HG03060 (cell line): ENCODE results near the gene DNM1.

ENCODE experiments used
- ATAC-seq: cut with Tn5 transposase; IDR thresholded peaks from one replicate; pipeline ENCODE4 v1.9.1; 2021; ENCODE audit warnings: low read depth, moderate number of reproducible peaks; ENCODE audit not compliant: unreplicated experiment

The DNM1 gene

GRCh38 chr9:128249558-128249907 lies 46.4 kb downstream of the DNM1 start:
- ATAC-seq = no peak

GRCh38 chr9:128249908-128250838 lies 47.0 kb downstream of the DNM1 start:
- no peak for ATAC-seq

DNA sequence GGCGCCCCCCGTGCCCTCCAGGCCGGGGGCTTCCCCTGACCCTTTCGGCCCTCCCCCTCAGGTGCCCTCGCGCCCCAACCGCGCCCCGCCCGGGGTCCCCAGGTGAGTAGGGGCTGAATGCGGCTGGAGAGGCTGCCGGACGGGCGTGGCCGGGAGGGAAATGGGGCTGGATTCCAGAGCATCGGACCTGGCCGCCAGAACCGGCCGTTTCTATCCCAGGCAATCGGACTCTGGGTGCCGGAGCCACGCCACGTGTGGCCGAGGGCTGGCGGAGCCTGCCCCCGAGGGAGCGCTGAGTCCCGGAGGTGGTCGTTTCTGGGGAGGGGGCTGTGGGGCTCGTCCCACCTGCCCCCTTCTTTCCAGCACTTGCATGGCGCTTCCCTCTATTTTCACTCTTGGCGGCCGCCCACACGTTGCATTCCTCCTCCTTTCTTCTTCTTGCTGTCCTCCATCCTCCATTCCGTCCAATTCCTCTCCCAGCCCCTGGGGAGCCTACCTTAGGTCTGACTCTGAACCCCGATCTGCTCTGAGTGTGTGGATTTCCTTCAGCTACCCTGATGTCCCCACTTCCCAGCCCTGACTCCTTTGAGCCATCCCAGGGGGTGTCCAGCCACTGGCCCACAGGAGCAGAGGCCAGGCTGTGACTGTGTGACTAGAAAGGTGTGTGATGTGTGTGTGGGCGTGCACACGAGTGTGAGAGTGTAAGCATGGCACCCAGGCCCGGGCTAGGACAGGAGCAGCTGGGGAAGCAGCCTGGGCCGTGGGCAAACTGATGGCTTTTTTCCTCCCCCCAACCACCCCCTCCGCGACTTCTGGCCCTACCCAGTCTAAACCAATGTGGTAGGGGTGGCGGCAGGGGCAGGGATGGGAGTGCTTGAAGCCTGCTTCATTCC lies 47.9 kb downstream of the DNM1 start:
- ATAC-seq = no peak

DNA sequence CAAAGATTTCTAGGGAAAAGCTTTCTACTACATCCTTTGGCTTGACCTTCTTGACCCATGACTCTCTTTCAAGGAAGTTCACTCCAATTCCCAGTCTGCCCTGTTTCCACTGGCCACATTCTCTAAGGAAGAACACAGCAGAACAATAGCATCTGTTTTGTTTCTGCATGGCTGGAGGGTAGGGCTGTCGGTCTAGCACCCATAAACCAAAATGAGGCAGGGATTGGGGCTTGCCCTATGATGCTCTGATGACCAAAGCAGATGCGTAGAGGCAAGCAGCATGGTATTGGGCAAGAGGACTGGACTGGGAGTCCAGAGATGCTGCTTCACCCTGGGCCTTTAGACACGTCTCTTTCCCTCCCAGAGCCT lies 48.5 kb downstream of the DNM1 start:
- no peak for ATAC-seq

GRCh38 chr9:128252317-128253139 lies 49.3 kb downstream of the DNM1 start:
- ATAC-seq = no peak

GRCh38 chr9:128253140-128253990 lies 50.2 kb downstream of the DNM1 start:
- no peak for ATAC-seq

DNA sequence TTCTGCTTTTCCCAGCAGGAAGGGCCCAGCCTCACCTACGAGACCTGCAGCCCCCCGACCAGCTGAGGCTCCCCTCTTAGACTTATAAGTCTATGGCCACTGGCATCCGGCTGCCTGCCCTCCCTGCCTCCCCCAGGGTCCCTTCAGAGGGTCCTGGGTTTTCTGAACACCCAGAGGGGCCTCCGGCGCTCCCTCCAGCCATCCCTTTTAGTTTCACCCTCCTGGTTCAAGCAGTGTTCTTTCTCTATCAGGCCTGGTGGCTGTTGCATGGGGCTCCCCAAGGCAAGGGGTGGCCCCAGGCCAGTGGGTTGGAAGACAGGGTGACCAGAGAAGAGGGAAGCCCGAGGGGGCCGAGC lies 50.8 kb downstream of the DNM1 start:
- no peak for ATAC-seq

- ATAC-seq = no peak
These were observed 51.2 kb downstream of the DNM1 start for GRCh38 chr9:128254362-128254761.

DNA sequence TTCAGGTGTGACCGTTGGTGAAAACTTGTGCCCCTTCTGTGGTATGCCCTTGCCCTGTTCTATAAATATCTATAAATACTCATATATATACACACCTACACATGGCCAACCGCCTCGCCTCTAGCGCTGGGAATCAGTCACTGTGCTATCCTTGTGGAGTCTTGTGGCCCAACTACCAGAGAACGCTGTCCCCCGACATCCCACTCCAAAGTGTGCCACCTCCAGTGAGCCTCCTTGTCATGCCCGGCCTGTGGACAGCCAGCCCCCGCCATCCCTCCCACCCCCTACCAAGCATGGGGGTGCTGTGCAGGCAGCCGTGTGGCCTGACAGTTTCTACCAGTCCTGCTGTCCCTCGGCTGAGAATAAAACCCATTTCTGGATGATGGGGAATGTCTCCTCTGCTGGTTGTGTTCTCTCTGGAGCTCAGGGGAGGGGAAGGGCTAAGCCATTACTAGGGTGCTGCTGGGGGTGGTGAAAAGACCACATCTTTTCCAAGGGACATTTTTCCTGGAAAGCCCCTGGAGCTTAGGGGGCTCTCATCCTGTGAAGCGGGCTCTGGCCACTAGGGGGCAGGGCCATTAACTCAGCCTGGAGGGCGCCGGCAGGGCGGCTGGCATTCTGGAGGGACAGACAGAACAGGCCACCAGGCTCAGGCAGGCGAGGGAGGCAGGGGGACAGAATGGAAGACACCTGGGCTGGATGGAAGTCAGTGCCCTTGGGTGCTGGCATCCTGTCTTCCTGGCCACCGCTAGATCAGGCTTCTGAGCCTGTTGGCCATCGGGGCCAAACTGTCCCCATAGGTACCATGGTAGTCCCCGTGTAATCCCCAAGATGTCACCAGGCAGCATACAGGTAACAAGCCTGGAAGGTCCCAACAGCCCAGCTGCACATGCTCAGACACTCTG lies 51.9 kb downstream of the DNM1 start:
- ATAC-seq = no peak

GRCh38 chr9:128257086-128257825 lies 54.1 kb downstream of the DNM1 start:
- ATAC-seq = no peak

DNA sequence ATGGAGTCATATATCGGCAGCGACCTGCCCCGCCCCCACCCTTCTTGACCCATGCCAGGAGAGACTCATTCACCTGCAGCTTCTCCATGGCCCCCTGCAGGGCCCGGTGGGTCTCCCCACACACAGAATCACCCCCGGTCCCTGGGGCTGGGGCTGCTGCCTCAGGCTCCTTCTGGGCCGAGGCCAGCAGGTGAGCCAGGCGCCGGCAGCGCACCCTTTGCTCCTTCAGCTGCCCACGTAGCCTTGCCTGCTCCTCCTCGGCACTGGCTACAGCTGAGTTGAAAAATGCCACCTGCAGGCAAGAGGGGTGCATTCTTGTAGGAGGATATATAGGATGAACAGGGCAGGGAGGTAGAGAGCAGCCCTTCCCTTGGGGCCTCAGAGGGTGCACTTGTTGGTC lies 54.7 kb downstream of the DNM1 start:
- no peak for ATAC-seq

DNA sequence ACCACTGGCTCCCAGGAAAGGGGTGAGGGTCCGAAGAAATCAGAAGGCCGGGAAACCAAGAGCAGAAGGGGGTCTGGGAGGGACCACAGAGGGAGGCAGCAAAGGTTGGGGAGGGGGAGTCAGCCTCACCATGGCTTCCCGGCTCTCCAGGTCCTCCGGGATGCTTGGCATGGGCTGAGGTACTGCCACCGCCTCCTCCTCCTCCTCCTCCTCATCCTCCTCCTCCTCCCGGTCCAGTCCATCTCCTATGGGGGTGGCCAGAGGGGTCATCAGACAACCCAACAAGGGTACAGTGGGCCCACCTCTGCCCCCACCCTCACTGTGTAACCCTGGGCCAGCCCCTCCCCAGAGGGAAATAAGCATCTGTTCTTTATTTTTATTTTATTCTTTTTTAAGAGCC lies 55.1 kb downstream of the DNM1 start:
- no peak for ATAC-seq

DNA sequence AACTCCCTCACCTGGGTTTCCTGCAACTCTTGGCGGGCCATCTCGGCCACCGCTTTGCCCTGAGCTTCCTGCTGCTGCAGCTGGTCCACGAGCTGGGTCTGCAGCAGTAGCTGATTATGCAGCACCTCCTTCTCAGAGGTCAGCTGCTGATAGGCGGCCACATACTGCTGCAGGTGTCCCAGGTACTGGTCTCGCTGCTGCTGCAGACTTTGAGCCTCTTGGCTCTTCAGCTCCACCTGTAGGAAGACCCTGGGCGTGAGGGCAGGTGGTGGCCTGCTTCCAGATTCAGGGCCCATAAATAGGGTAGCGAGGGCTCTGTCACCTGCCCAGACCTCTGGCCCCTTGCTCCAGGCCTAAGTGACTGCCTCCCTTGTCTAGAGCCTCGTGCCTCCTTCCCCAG lies 56.0 kb downstream of the DNM1 start:
- no peak for ATAC-seq

GRCh38 chr9:128260340-128260739 lies 57.2 kb downstream of the DNM1 start:
- ATAC-seq = no peak

DNA sequence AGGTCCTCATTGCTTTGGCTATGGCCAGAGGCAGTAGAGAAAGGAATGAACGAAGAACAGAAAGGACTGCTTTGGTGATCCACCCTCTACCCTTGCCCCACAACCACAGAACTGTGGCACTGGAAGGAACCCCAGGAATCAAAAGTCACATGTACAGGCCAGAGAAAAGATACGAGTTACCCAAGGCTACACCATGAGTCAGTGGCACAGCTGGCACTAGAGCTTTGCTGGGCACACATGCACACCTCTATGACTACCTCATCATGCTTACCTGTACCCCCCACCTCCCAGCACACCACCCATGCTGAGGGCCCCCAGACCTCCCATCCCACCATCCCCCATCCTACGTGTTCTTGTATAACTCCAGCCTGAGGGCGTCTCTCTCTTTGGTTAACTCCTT lies 59.5 kb downstream of the DNM1 start:
- ATAC-seq = no peak

DNA sequence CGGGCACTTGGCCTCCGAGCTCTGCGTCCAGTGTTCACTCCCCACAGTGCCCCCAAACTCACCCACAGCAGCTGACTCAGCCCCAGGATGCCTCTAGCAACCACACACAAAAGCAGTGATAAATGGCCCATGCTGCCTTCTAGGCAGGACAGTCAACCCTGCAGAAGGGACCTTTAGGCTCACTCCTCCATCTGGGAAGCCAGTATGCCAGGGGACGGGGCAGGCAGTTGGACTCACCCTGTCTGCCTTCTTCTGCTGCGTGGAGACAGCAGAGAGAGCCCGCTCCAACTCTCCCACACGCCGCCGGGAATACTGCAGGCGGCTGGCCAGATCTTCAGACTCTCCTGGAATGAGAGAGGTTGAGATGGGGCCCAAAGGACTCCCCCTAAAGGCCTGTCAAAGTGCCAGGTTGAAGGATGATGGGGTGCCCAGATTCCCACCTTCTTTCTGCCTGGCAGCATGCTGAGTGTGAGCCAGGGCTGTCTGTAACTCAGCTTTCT lies 62.2 kb downstream of the DNM1 start:
- ATAC-seq = no peak

GRCh38 chr9:128266868-128267590 lies 63.9 kb downstream of the DNM1 start:
- ATAC-seq = no peak
